NCI-H1930 (cell line): ENCODE data around the gene SLC5A8.
"Not testable (repeated sequence)": the region's sequence is repeated elsewhere in the genome, so short reads cannot be mapped to it uniquely, and the experiment has no call there.

Source experiments
- DNase-seq, 2 experiments: peaks; one replicate each; lab custom pipeline; 2025; lab: John Stamatoyannopoulos, UW

The SLC5A8 gene

DNA sequence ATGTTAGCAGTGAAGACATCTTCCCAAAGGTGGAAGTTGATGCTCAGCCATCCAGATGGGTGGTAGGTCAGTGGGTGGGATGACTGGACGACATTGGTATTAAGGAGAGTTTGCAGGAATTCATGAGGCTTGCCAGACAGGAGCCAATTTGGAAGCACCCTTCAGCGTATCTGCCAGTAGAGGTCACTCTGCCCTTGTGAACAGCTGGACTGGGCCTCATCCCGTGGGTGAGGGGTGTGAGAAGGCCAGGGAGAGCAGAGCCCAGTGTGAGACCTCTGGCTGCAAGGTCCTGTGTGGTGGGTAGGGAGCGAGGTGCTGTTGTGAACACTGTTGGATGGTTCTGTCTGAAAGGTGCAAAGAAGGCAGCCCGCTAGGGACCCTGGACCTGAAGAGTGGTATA lies 37.7 kb downstream of the SLC5A8 start:
- DNase-seq: no peak

- no peak for DNase-seq
Measured at GRCh38 chr12:101168001-101168400, 42.0 kb downstream of the SLC5A8 start.

- DNase-seq: no peak
Measured at GRCh38 chr12:101166866-101167265, 43.2 kb downstream of the SLC5A8 start.

DNA sequence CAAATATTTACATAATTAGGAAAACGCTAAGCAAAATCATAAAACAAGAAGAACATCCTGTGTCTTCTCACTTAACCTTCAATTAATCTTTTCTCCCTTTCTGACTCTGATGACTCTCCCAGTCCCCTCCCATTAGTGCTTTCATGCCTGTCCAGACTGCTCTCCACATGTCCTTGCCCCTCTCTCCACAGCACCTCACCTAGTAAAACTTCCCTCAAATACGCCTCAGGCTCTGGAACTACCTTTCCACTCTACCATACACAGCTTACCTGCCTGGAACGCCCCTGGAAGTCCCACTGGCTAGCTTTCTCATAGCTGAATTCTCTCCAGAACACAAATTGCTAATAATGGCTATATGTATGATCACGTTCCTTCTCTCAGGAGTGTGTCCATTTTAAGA lies 44.7 kb downstream of the SLC5A8 start:
- no peak for DNase-seq

DNA sequence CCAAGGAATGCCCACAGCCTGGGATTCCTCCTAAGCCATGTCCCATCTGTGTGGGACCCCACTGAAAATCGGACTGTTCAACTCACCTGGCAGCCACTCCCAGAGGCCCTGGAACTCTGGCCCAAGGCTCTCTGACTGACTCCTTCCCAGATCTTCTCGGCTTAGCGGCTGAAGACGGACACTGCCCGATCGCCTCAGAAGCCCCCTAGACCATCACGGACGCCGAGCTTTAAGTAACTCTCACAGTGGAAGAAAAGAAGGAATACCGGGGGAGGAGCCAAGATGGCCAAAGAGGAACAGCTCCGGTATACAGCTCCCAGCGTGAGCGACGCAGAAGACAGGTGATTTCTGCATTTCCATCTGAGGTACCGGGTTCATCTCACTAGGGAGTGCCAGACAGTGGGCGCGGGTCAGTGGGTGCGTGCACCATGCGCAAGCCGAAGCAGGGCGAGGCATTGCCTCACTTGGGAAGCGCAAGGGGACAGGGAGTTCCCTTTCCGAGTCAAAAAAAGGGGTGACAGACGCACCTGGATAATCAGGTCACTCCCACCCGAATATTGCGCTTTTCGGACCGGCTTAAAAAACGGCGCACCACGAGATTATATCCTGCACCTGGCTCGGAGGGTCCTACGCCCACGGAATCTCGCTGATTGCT lies 64.1 kb downstream of the SLC5A8 start:
- not testable (repeated sequence) for DNase-seq

GRCh38 chr12:101127521-101128219 lies 82.4 kb downstream of the SLC5A8 start:
- no peak for DNase-seq

DNA sequence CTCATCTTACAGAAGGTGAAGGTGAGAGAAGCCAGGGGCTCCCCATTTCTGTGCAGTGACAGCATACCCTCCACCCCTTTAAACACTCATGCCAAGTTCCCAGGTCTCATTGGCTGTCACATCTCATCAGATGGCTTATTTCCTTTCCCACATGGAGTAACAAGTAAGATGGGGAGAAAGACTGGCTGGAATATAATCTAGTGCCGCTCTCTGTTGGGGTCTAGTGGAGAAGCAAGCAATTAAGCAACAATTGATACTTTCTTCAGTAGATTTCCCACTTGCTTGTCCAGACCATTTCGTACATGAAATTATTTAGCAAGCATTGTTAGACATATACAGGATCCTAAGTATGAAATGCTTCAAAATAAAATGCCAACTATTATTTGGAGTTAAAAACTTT lies 92.2 kb downstream of the SLC5A8 start:
- no peak for DNase-seq

DNA sequence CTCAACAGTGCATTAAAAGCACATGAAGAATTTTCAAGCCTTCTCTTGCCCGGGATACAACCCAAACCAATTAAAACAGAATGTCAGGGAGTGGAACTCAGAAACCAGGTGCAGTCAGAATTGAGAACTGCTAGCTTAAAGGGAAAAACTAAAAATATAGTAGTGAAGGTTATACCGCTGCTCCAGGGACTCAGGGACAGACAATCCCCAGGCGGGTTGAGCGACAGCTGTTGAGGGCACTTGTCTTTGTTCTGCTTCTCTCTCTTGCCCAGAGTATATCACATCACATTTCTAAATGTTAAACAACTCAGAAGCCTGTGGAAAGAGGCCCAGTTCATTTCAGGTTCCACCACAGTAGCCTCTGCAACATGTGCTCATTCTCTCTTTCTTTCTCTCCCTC lies 93.1 kb downstream of the SLC5A8 start:
- no peak for DNase-seq

- DNase-seq: no peak
Measured at GRCh38 chr12:101115326-101115725, 94.7 kb downstream of the SLC5A8 start.

- DNase-seq: no peak
Measured at GRCh38 chr12:101111441-101111840, 98.6 kb downstream of the SLC5A8 start.

- no peak for DNase-seq
Measured at GRCh38 chr12:101110866-101111265, 99.2 kb downstream of the SLC5A8 start.

DNA sequence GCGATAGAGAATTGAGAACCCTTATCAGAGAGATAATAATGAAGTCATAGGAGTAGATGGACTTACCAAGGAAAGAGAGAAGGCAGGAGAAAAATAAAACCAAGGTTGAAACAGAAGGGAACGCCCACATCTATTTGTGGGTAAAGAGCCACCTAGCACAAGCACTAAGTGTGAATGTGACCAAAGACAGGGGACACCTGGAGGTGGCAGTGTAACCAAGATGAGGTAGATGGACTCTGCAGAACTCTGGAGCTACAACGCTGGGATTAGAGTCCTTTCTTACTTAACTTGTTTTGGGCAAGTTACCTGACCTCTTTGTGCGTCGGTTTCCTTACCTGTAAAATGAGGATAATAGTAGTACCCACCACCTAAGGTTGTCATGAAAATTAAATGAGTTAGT lies 101.9 kb downstream of the SLC5A8 start:
- DNase-seq: no peak

GRCh38 chr12:101107032-101107763 lies 102.8 kb downstream of the SLC5A8 start:
- no peak for DNase-seq
